ENCODE data around the gene KIF20B.
A peak's percentile ranks its signal among the peaks of the same experiment; 100 is the strongest.

The KIF20B gene, protein sequence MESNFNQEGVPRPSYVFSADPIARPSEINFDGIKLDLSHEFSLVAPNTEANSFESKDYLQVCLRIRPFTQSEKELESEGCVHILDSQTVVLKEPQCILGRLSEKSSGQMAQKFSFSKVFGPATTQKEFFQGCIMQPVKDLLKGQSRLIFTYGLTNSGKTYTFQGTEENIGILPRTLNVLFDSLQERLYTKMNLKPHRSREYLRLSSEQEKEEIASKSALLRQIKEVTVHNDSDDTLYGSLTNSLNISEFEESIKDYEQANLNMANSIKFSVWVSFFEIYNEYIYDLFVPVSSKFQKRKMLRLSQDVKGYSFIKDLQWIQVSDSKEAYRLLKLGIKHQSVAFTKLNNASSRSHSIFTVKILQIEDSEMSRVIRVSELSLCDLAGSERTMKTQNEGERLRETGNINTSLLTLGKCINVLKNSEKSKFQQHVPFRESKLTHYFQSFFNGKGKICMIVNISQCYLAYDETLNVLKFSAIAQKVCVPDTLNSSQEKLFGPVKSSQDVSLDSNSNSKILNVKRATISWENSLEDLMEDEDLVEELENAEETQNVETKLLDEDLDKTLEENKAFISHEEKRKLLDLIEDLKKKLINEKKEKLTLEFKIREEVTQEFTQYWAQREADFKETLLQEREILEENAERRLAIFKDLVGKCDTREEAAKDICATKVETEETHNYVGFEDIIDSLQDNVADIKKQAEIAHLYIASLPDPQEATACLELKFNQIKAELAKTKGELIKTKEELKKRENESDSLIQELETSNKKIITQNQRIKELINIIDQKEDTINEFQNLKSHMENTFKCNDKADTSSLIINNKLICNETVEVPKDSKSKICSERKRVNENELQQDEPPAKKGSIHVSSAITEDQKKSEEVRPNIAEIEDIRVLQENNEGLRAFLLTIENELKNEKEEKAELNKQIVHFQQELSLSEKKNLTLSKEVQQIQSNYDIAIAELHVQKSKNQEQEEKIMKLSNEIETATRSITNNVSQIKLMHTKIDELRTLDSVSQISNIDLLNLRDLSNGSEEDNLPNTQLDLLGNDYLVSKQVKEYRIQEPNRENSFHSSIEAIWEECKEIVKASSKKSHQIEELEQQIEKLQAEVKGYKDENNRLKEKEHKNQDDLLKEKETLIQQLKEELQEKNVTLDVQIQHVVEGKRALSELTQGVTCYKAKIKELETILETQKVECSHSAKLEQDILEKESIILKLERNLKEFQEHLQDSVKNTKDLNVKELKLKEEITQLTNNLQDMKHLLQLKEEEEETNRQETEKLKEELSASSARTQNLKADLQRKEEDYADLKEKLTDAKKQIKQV (N-terminal part only)

DNA sequence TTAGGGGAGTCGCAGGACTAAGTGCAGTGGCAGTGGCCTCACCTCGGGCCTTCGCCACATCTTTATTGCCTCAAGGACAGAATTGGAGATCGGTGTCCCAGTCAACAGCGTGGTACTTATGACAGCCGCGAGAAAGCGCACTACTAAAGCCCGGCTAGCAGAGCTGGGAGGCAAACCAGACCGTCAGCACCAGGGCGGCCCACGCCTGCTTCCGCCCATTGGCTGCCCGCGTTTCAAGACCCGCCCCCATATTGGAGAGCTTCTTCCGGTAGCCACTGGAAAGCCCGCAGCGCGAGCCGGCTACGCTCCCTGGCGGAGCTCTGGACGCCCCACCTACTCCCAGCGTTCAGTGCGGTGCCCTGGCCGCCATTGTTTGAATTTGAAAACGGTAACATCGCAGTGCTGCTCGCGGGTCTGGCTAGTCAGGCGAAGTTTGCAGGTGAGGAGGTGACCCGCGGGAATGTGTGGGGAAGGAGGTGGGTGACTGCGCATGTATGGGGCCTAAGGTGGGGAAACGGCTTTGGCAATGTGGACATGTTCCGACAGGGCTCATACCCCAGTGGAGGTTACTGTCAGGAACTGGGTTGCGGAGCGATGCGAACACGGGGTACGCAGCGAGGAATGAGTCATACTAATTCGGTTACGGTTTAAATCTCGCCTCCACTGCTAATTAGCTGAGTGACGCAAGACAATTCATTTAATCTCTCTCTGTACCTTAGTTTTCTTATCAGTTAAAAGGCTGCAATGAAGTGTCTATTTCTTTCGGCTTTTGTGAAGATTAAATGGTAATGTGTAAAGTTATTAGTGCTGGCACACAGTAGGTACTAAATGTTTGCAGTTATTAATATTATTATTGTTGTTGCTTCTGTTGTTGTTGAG lies at the start of gene KIF20B:
Gene KIF20B (plus strand): TSS at position 349 of the 879 bp plus-strand sequence. CDS start 3,705 bp downstream, outside the sequence.
- DNase-seq, result peak; percentile 96

DNA sequence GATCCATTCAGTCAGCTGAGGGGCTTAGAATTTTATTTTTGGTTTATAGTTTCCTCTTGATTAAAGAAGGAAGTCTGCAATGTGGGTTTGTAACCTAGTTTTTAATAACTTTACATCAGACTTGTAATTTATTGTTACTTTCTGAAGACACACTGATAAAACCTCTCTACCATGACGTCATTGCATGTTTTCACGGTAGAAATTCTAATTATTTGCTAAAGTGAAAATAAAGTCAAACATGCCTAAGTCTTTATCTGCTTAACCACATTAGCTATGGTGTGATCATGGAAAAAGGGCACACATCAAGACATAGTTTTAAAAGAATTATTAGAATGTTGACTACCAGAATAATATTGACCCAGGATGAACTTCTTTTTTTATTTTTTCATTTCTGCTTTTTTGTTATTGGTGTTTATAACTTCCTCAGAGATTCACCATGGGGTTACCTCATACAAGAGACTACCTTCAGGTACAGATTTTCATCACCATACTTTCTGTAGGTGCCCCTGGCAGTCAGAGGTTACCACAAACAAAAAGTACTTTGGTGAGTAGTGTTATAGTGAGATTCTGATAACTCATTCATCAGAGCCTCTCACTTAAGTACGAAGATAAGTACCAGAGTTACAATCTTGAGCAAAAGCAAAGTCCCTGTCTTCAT lies 49.3 kb upstream of the KIF20B start:
- no peak for DNase-seq

DNA sequence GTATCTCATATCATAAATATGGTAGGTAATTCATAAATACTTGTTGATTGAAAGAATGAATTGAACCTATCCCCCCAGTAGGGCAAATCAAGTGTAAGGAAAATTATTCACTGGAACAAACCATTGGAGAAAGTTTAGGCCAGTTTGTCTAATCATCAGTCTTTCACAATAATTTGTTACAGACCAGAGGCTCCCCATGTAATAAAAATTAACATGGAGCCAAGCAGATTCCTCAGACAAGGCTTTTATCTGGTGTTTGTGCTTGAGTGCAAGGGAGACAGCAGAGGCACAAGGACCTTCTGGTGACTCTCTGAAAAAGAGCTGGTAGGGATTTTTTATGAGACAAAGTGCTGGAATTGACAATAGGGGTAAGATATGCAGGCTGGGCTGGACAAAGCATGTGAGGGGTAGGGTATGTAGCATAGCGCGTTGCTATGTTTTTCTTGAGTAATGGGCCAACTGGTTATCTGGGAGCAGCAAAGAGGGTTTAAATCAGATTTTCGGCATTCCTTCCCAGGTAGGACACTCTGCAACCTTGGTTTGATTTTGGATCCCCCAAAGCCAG lies 48.5 kb upstream of the KIF20B start:
- DNase-seq, result no peak

DNA sequence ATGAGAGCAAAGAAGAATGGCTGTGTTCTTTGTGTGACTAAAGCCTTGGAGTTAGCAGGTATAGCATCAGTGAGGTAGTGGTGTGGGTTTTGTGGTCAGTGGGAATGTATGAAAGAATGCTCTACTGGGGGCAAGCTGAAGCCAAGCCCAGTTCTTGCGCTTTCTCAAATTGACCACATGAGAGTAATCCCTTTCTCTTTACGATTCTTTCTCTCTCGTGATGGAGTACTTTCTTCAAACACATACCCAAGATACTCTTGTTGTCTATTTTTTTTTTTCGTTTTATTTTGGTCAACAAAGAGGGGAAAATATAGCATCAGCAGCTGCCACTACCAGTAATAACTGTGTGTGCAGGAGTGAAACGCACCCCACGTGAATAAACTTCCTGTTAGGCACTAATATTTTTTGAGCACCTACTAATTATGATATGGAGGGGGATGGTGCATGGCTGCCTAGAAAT lies 48.0 kb upstream of the KIF20B start:
- peak; percentile 78 for DNase-seq

DNA sequence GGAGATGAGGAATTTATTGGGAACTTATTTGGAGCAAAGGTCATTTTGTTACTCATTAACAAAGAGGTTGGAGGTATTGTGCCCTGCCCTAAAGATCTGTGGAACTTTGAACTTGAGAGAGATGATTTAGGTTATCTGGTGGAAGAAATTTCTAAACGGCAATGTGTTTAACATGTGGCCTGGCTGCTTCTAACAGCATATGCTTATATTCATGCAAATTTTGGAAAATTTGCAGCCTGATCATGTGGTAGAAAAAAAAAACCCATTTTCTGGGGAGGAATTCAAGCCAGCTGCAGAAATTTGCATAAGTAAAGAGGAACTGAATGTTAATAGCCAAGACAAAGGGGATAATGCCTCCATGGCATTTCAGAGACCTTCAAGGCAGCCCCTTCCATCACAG lies 45.7 kb upstream of the KIF20B start:
- DNase-seq, result no peak

DNA sequence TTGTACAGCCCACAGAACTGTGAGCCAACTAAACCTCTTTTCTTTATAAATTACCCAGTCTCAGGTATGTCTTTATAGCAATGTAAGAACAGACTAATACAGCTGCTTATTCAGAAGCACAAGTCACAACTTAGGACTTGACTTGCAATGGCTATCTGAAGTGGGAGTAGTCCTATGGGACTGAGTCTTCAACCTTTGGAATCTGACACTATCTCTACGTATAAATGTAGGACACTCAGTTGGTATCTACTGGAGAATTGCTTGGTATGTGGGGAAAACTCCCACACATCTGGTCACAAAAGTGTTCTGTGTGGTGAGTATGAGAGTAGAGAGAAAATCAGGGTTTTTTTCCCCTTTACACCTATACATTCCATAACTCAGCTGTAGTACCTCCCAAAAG lies 44.1 kb upstream of the KIF20B start:
- DNase-seq, result no peak

DNA sequence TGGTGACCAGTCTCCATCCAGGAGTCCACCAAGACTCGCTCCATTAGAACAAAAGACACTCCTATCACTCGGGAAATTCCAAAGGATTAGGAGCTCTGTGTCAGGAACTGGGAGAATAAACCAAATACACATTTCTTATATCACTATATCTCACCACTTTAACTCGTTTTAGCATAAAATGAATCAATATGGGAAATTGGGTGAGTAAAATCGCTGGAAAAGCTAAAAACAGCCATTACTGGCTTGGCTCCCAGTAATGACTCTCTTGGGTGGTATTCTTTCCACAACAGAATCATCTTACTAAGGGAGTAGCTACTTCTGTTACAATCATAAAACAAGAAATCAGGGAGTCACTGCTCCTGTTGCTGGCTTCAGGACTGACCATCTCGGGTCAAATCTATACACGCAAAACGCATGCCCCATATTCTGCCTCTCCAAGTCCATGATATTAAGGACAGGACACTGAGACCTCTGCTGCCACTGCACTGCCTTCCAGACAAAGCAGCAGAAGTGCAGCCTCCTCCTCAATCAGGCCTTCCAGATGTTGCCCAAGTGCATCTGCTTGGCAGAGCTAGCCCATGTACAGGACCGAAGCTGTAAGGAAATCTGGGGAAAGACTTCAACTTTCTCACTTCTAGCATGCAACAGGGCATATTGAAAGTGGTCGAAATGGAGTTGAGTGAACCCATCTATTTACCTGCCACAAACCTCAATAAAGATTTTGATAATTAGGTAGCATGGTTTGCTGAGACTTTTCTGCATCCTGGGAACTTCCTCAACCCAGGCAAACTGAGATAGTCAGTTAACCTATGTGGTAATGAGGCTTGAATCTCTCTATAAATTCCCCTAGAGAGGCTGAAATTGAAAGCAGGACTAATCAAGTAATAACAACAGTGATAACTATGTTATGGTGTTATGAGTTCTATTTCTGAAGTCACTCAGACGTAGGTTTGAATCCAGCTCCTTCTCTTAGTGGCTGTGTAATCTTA lies 42.0 kb upstream of the KIF20B start:
- peak; percentile 93 for DNase-seq

DNA sequence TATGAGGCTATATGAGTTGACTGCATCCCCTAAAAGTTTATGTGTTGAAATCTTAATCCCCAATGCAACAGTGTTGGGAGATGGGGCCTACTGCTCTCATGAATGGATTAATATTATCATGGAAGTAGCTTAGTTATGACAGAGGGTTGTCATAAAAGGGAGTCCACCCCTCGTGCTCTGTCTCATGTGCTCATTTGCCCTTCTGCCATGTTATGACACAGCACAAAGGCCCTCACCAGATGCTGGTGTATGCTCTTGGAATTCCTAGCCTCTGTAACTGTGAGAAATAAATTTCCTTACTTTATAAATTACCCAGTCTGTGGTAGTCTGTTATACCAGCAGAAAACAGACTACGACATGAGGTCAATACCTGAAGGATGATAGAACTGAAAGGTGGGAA lies 38.8 kb upstream of the KIF20B start:
- no peak for DNase-seq

DNA sequence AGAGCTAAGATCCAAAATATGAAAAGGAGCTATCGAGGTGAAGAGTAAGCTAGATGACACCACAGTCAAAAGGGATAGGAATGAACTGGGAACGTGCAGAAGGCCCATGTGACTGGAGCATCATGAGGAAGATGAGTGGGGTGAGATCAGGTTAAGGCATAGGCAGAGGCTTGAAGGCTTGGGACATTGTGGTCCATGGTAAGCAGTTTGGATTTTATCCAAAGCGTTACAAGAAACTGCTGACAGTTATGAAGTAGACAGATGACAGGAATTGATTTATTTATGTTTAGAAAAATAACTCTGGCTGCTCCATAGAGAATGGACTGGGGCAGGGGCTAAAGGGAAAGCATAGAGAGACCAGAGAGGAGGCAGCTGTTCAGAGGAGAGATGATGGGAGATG lies 38.2 kb upstream of the KIF20B start:
- no peak for DNase-seq

DNA sequence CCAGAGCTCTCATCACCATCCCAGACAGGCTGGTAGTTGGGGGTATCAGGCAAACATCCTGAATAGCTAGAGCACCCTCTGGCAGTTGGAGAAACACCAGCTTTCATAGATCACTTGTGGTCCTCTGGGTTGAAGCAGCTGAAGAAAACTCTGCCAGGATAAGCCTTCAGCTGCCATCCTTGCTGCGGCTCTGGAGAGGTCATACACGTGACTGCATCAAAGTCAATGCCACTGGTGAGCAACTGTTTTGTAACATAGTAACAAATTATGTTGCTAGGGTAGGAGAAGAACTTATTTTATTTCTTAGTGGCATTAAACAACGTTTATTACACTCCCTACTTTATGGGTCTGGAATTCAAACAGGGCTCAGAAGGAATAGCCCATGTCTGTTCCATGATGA lies 37.2 kb upstream of the KIF20B start:
- DNase-seq, result no peak

DNA sequence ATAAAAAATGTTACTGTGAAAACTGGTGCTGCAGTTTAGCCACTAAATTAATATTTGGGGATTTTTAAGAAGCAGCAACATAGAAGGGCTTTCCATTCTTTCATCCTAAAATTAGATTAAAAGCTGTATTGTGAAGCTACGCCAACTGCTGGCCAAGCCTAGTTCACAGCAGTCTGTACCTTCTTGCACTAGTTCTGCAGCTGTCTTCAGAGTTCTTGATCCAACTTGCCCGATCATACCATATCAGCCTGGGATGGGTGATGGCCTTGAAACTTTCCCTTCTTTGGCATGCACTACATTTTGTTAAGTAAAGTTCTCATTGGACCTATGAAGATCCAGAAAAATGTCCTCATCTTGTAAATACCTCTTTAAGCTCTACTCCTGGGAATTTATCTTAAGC lies 36.1 kb upstream of the KIF20B start:
- DNase-seq, result no peak

DNA sequence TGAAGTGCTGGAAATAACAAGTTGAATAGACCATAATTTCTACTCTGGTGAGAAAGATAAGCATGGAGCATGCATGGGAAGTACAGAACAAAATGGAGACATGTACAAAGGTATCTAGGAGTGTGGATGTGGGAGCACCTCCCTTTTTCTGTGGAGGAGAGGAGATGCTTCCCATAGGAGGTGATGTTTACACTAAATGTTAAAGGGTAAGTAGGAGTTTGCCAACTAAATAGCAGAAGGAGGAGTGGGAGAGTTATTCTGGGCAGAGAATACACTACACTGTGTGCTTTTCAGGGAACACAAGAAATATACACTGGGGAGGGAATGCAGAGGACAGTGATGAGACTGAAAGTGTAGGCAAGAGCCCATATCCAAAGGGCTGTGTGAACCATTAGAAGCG lies 35.3 kb upstream of the KIF20B start:
- no peak for DNase-seq

DNA sequence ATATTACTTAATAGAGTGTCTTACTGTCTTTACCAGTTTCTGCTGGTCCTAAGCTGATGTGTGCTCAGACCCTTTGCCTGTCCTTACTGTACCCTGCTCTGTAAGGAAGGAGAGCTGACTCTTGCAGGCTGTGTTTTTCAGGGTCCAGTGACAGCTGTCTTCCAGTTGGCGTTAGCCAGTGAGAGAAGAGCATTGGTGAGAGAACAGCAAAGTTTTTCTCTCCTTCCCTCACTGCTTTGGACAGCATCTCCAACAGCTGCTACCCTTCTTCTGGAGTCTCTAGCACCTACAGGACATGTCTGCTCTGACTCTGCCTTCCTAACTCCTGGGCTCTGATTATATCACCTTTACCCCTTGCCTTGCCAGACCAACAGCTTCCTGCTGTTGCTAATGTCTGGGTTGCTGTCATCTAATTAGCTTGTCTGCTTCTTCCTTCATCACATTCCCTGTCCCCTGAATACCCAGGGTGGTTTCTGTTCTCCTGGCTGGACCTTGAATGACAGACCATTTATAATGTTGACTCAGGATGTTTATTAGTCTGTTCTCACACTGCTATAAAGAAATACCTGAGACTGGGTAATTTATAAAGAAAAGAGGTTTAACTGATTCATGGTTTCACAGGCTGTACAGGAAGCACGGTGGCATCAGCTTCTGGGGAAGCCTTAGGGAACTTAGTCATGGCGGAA lies 32.9 kb upstream of the KIF20B start:
- no peak for DNase-seq

DNA sequence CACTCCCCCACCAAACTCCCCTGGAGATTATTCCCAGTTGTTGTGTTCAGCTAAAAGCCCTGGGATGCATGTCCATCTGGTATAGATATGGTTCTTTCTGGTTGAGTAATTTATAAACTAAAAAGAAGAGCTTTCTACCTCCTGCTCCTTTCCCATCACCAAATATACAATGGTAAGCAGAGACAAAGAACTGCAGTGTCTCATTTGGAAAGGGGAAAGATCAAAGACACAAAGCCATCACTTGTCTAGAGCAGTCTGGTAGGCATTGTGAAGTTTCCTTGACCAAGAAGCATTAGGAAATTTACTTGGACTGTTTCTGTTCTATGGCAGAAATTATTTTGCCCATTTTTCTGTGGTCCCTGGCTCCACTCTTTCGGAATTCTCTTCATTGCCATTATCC lies 31.4 kb upstream of the KIF20B start:
- no peak for DNase-seq

DNA sequence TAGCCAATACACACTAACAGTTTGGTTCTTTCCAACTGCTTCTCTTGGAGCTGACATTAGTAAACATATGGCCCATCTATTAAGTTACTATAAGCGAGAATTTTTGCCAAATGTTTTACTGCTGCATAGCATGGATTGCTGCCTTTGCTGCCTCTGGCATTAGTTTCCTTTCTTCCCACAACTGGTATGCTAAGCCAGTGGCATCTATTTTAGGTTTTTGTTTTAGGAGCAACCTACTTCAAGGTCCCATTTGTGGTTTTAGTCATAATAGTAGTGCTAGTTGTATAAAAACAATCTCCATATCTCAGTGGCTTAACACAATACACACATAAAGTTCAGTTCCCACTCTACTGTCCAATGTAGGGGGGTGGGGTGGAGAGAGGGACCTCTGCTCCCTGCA lies 30.5 kb upstream of the KIF20B start:
- no peak for DNase-seq

DNA sequence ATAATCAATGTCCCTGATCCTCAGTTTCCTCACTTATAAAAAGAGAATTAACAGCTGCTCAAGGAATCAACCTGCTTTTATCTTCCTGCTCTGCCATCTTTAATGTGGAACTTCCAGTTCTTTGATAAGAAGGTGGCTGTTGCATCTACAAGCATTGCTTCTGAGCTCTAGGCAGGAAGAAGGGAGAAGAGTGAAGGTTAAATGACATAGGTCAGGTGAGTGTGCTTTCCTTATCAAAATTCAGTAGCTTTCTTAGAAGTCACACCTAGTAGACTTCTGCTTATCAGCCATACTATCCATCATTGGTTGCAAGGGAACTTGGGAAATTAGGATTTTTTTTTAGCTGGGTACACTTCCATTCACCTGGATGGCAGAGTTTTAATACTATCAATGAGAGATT lies 24.0 kb upstream of the KIF20B start:
- no peak for DNase-seq

DNA sequence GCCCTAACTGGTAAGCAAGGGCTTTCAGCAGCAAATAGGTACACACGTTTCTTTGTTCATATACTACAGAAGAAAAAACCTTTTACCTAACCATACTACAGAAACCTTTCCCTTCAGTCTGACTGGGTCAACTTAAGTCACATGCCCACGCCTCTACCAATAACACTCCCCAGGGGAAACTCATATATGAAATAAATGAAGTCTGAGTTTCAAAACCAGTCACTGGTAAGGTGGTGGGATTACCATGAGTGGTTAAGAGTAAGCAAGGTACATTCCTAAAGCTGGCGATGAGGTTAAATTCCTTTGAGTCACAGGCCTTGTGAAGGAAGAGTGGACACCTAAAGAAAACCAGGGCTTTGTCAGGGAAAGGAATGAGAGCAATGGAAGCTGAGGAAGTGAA lies 21.4 kb upstream of the KIF20B start:
- no peak for DNase-seq

DNA sequence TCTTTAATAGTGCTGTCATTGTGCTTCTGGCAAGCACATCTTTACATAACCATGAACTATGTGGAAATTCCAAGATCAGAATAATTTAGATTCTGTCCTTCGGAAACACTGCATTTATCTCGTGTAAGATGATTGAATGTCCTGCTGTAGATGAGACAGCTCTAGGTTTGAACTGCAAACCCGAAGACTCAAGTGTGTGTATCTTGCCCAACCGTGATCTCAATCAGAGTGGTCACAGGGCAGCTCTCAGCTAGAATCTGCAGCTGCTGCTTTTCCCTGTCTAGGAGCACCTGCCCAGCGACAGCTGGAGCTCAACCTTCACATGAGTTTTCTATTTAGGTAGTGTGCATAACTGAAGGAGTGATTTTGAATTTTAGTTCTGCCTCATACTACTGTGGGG lies 17.5 kb upstream of the KIF20B start:
- DNase-seq, result no peak

DNA sequence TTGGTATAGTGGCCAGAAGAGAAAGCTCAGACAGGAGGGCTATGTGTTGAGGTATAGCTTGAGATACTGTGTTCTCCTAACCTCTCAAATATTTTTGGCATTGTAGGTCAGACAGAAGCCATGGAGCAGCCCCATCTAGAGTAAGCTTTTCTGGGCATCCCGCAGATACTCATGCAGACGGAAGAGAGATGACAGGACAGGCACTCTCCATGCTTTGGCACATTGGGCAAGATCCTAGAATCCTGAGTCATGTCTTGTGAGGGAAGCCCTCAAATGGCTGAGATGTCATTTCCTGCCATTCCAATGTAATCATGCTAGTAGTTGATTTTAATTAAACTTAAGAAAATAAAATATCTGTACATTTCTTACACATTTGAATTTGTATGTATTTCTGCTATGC lies 16.8 kb upstream of the KIF20B start:
- DNase-seq, result peak; percentile 48
